Measurements from ENCODE around the gene BPGM. TPM values are rescaled to one million over a fixed set of nuclear protein-coding genes. Genes with fewer than 3 reads are reported as not detected.
A peak's percentile ranks its signal among the peaks of the same experiment; 100 is the strongest.

Gene BPGM
- polyA plus RNA-seq (2011; rRNA removed) (31.2 and 43.1 TPM in 2 replicates), polyA minus RNA-seq (2011; rRNA and poly(A)+ RNA removed) (12.7 and 17.1 TPM in 2 replicates)

DNA sequence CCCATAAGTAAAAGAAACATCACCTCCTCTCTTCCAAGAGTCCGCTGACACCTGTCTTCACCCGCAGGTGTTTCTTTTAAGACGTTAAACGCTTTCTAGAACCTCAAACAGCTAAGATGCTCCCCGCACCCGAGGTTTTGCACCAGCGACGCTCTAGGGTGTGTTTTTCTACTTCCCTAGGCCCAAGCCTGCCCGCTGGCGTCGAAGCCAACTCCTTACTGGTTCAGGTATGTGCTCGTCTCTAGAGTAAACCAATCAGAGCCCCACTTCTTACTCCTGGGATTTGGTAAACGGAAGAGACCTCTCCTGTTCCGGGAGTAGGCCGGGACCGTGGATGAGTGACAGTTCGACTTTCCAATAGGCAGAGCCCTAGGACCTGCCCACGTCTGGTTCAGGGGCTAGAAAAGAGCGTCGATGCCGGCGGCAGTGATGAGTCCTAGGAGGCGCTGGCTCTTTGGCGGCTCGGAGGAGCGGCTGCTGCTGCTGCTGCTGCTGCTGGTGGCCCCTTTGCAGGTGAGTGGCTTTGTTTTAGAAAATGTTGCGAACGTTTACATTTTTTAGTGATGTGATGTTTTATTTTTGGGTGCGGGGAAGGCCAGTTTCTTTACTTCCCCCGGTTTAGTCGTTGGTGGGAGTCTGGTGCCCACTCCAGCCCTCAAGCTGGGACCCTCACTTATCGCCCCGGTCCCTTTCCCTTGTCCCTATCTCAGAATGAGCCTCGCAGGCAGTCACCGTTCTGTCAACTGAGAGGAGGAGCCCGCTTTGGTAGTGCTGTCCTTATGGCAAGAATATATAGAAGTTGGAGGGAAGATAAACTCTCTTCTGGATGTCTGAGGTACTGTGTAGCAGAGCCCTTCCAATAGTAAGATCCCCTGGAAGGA, at the start of gene BPGM:
Gene BPGM, plus strand, starts transcription at position 429 of the 881 bp plus-strand sequence. CDS start 14,655 bp downstream, outside the sequence.
- Histone ChIP-seq H3K27me3 (ENCODE audit: control insufficient read depth, insufficient read depth, low read length) (no peaks in the 10 kb centered on the region), H3K9me3 (ENCODE audit: control insufficient read depth, insufficient read depth, low read length) (no peaks in the 10 kb centered on the region), H3K27ac (ENCODE audit: low read depth, low read length) (peak within 1 kb of the TSS; percentile 67), H3K4me3 (ENCODE audit: low read depth, low read length) (peak within 1 kb of the TSS; percentile 75)
- peak; percentile 100 for DNase-seq (ENCODE audit: low read depth, low spot score)
- TF ChIP-seq, protein P1, sequence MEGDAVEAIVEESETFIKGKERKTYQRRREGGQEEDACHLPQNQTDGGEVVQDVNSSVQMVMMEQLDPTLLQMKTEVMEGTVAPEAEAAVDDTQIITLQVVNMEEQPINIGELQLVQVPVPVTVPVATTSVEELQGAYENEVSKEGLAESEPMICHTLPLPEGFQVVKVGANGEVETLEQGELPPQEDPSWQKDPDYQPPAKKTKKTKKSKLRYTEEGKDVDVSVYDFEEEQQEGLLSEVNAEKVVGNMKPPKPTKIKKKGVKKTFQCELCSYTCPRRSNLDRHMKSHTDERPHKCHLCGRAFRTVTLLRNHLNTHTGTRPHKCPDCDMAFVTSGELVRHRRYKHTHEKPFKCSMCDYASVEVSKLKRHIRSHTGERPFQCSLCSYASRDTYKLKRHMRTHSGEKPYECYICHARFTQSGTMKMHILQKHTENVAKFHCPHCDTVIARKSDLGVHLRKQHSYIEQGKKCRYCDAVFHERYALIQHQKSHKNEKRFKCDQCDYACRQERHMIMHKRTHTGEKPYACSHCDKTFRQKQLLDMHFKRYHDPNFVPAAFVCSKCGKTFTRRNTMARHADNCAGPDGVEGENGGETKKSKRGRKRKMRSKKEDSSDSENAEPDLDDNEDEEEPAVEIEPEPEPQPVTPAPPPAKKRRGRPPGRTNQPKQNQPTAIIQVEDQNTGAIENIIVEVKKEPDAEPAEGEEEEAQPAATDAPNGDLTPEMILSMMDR (IDR thresholded peaks at IDR 0.05; ENCODE audit: low read depth, low read length), result peak; percentile 27; the same call in 1 of the 2 replicates
- ChIA-PET CTCF (interaction anchor here (0.7 to 5.9 kb wide), 7 partner anchors 11 to 999 kb away, joined by 3 to 33 read pairs (median 4); no protein-coding TSS in a partner anchor), POLR2A (interaction anchor here (0.5 to 2.4 kb wide), 15 partner anchors 10 to 524 kb away, joined by 3 to 9 read pairs (median 4); partner anchors contain the start of genes AKR1B10 and CYREN)

DNA sequence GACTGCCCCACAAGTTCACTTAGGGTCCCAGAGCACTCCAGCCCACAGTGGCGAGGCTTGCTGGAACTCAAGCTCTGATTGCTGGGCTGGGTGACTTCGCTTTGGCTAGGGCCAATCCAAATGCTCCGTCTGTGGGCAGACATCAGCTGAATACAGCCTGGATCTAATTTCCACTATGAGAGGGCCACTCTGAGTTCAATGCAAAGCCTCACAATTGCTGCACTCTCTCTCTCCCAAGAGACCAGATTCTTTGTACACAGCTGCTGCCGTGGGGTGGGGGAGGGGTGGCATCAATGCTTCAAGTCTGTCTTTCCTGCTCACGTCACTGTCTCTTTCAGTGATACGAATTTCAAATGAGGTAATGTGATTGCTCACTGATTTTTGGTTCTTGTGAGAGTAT, 47.3 kb upstream of the BPGM start:
- TF ChIP-seq, protein P1 (IDR thresholded peaks at IDR 0.05; ENCODE audit: low read depth, low read length), result no peak
- Histone ChIP-seq H3K27me3 (ENCODE audit: control insufficient read depth, insufficient read depth, low read length) (no peaks in the 10 kb centered on the region), H3K27ac (ENCODE audit: low read depth, low read length) (no peak overlapping the region), H3K9me3 (ENCODE audit: control insufficient read depth, insufficient read depth, low read length) (peaks cover 4% of the 10 kb centered on the region), H3K4me3 (ENCODE audit: low read depth, low read length) (no peak overlapping the region)
- ChIA-PET POLR2A (no interaction called here), CTCF (interaction anchor here (1.2 to 3.7 kb wide), 3 partner anchors 40 to 167 kb away, joined by 3 to 21 read pairs (median 6); no protein-coding TSS in a partner anchor)
- DNase-seq (ENCODE audit: low read depth, low spot score), result no peak

DNA sequence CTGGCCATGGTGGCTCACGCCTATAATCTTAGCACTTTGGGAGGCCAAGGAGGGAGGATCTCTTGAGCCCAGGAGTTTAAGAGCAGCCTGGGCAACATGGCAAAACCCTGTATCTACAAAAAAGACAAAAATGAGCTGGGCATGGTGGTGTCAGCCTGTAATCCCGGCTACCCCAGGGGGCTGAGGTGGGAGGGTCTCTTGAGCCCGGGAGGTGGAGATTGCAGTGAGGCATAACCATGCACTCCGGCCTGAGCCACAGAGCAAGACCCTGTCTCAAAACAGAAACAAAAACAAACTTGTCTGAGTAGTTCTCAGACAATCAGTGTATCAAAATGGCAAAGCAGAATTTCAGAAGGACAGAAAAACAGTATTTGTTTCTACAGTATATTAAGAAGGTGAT, 45.2 kb upstream of the BPGM start:
- no peak overlapping the region for H3K27ac ChIP-seq (ENCODE audit: low read depth, low read length)
- H3K4me3 ChIP-seq (ENCODE audit: low read depth, low read length), result no peak overlapping the region
- no peaks in the 10 kb centered on the region for H3K27me3 ChIP-seq (ENCODE audit: control insufficient read depth, insufficient read depth, low read length)
- TF ChIP-seq, protein P1 (IDR thresholded peaks at IDR 0.05; ENCODE audit: low read depth, low read length), result no peak
- peaks cover 4% of the 10 kb centered on the region for H3K9me3 ChIP-seq (ENCODE audit: control insufficient read depth, insufficient read depth, low read length)
- ChIA-PET POLR2A (no interaction called here), CTCF (interaction anchor here (2.1 kb wide), 2 partner anchors 54 to 89 kb away, joined by 9 read pairs; no protein-coding TSS in a partner anchor)
- DNase-seq (ENCODE audit: low read depth, low spot score), result no peak

DNA sequence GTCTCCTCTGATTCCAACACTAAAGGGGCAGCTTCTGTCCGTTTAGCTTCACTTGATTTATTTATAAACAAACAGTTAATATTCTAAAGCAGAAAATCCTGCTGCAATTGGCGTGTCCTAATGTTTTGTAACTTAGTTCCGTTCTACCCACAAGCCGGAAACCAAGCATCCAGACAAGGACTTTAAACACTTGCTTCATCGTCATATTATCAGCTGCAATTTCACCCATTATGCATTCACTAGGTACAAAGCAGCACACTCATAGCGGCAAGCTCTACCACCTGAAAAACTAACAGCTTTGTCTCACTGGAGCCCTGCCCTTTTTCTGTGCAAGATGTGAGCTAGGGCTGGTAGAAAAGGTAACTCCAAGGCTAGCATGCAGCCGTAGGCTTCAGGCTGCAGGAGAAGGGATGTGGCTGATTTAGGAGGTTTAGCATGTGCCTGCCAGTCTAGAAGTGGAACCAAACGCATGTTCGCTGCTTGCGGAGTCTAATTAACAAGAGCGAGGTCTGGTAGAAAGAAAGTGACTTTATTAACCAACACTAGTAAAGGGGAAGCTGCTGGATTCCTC, 43.7 kb upstream of the BPGM start:
- DNase-seq (ENCODE audit: low read depth, low spot score), result no peak
- TF ChIP-seq, protein P1 (IDR thresholded peaks at IDR 0.05; ENCODE audit: low read depth, low read length), result no peak
- H3K4me3 ChIP-seq (ENCODE audit: low read depth, low read length), result no peak overlapping the region
- peaks cover 4% of the 10 kb centered on the region for H3K9me3 ChIP-seq (ENCODE audit: control insufficient read depth, insufficient read depth, low read length)
- H3K27me3 ChIP-seq (ENCODE audit: control insufficient read depth, insufficient read depth, low read length), result no peaks in the 10 kb centered on the region
- ChIA-PET CTCF (interaction anchor here (1.4 to 3.1 kb wide), 6 partner anchors 56 to 170 kb away, joined by 5 to 36 read pairs (median 9); no protein-coding TSS in a partner anchor), POLR2A (interaction anchor here (0.9 to 1.6 kb wide), 2 partner anchors 48 to 170 kb away, joined by 3 read pairs; no protein-coding TSS in a partner anchor)
- H3K27ac ChIP-seq (ENCODE audit: low read depth, low read length), result no peak overlapping the region

Measured in AG04450 (cell line).